Inflammatory macrophage (primary cell): ENCODE results near the gene METTL22.
"Not testable (repeated sequence)": the region's sequence is repeated elsewhere in the genome, so short reads cannot be mapped to it uniquely, and the experiment has no call there.

Source experiments
- DNase-seq, 2 donors: peaks; one replicate each; pipeline ENCODE4 v3.0.0-alpha.2; 2020 to 2022

Gene METTL22

DNA sequence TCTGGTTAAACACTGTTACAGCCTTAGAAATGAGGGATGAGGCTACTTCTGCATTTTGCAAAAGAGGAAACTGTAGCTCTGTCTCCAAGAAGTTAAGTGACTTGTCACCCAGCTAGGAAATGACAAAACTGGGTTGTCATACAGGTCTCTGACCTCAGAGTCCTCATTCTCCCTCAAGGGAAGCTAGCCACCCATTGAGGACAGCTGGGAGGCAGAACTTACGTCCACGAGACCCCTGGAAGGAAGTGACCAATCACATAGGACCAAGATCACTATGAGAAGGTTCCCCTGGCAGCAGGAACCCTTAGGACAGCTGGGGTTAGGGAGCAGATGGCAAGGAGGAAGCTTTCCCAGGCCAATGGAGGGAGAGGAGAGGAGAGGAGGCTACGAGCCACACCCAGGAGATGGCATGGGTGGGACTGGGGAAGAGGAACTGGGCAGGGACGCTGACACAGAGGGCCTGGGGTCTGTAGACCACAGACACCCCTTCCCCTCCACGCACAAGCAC, 11.2 kb downstream of the METTL22 start:
- peak; percentile 98 to 99 for DNase-seq

DNA sequence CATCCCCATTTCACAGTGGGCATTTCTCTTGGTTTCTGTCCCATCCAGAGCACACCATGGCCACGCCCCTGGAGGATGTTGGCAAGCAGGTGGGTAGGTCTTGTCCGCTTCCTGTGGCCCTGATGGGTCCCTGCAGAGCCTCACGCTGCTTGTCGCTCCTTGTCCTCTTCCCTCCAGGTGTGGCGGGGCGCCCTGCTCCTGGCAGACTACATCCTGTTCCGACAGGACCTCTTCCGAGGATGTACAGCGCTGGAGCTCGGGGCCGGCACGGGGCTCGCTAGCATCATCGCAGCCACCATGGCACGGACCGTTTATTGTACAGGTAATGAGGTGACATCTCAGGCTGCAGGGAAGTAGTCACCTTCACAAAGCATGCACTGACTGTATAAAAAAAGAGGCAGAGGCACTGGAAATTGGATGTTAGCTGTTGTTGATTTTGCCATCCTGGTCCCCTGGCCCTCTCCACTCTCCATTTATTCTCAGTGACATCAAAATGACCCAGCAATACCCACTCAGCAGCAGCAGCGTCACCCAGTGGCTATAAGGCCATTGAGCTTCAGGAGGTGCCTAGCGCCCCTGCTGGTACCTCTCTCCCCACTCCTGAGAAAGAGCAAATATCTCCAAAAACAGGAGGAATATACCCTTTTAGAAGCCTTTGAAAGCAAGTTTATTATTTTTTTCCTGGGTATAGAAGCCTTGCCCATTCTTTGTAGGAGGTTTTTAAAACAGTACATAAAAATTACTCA, 13.7 kb downstream of the METTL22 start:
- DNase-seq: no peak

DNA sequence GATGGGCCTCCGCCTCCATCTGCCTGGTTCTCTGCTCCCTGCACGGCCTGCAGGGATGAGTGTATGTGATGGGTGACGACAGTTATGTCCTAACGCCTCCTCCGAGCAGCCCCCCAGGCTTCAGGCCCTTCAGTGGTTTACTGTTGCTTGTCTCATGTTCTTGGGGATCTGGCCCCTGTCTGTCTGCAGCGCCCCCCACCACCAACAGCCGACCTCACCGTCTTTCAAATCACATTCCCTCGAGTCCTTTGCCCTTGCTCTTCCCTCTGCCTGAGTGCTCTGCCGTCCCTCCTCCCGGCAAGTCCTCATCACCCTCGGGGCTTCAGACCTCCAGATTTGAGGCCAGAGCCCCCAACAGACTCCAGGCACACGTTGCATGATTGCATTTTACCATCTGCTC, 18.2 kb downstream of the METTL22 start:
- no peak for DNase-seq

DNA sequence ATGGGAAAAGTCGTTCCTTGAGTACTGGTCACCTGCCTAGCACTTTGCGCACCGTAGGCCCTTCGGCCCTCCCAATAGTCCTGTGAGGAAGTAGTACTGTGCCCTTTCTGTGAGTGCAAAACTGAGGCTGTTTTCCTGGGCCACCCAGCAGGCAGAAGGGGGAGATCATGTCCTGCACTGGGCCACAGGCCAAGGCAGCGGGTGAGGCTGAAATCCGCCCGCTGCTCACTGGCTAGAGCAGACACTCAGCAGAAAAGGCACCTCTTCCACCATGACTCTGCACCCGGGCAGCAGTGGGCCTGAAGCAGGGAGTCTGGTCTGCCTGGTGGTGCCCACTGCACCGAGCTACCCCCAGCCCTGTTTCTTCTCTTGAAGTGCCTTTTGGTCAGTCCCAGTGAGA, 20.2 kb downstream of the METTL22 start:
- DNase-seq: no peak

DNA sequence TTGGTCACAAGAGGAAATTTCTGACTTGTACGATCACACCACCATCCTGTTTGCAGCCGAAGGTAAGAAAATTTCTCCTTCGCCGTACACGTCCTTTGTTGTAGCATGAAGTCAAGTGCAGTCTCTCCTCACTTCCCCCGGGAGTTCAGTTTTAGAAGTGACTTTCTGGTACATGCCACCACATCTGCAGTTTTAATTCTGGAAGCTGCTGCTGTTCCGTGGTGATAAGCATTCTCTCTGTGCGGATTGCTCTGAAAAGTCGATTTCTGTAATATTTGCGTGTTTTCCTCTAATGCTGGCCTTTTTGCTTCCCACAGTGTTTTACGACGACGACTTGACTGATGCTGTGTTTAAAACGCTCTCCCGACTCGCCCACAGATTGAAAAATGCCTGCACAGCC, 20.6 kb downstream of the METTL22 start:
- no peak for DNase-seq

DNA sequence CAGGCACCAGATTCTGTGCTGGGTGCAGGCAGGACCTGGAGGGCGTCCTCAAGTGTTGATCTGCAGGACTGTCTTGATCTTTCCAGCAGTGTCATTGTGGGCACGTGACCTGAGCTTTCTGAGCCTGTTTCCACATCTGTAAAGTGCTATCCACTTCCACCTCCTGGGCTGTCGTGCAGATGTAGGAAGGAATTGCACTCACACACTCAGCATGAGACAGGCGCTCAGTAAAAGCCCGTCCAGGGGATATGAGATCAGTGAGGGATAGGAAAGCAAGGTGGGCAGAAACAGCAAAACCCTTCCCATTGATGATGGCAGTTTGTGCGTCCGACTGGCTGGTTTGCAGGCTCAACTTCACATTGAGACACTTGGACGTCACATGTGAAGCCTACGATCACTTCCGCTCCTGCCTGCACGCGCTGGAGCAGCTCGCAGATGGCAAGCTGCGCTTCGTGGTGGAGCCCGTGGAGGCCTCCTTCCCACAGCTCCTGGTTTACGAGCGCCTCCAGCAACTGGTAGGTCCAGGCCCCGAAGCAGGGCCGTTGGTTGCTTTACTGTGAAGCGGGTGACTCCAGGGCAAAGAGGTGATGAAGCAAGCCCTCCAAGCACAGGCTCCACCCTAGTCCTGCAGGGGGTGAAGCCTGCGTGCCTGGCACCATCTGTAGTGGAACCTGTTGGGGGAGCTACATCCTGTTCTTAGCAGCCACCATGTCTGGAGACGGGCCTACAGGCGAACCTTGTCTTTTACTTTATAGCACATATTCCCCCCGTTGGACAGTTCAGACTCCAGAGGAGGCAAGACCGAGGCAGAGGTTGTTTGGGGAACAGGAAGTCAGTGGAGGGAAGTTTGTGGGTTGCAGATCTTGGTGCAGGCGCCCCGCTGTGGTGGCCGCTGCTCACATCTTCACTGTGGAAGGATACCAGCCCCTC, 23.0 kb downstream of the METTL22 start:
- DNase-seq: peak; percentile 85 to 92

DNA sequence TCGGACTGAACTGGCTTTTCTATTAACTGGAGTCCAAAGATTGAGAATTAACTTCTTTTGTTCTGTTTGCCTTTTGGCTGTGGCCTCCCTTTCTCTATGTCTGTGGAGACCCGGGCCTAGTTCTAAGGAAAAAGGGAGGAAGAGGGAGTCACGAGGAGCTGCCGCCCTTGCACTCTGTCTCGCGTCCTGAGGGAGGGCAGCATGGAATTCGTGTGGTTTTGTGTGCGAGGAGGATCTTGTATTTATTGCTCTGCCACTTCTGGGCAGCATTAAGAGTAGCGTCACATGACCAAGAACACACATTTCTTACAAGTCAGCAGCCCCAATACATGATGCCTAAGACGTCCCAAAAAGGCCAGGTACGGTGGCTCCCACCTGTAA, 23.6 kb downstream of the METTL22 start:
- DNase-seq: peak; percentile 72 to 85

DNA sequence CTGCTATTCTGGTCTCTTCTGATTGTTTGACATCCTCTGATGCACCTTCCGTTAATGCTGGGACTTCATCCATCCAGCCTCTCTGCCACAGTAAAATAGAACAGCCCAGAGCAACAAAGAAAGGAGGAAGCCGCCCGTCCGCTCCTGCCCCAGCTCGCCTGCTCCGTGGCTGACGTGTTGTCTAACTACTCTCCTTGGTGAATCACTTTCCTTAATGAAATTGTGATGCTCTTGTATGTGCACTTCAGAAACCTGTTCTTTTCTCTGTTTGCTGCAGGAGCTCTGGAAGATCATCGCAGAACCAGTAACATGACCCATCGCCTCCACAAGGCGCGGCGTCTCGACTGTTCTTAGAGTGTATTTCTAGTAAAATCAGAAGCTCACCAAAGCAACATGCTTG, 24.3 kb downstream of the METTL22 start:
- no peak for DNase-seq

DNA sequence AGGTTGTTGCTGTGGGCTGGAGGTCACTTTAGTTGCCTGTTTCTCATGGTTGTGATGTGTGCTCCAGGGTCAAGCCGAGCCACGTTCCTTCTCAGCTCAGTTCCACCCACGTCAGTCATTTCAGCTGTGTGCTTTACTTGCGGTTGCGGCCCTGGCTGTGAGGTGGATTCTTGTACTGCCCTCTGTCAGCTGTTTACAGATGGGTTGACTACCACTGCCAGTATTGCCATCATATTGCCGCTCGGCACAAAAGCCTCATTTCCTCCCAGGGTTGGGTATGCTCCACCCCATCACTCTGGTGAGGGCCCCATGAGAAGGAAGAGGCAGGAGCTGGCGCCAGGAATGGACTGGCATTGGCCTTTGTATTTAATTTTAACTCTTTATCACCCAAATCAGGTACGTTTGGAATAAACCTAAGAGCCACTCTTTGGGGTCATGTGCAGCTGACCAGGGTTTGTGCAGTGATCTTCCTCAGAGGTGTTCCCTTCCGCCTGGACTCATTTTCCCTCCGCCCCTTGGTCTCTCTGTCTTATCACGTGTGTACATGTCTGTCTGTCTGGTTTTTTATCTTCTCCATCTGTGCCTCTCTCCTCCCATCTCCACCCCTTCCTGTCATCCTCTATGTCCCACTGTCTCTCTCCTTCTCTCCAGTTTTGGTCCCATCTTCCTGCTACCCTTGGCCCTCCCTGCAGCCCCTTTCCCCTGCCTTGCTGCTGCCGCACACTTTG, 25.0 kb downstream of the METTL22 start:
- DNase-seq: no peak

DNA sequence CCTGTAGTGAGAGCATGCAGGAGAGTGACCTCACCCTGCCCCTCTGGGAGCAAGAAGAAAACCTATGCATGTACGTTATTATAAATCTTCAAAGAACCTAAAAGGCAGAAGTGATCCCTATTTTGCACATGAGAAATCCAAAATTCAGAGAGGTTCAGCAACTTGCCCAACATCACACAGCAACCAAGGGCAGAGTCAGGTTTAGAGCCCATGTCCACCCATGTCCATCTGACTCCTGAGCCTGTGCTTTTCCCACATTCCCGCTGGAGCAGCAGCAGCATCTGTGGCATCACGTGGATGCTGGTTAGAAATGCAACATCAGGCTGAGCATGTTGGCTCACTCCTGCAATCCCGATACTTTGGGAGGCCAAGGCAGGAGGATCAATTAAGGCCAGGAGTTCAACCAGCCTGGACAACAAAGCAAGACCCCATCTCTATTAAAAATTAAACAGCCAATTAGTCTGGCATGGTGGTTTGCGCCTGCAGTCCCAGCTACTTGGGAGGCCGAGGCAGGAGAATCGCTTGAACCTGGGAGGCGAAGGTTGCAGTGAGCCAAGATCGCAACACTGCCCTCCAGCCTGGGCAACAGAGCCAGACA, 26.3 kb downstream of the METTL22 start:
- DNase-seq: no peak

DNA sequence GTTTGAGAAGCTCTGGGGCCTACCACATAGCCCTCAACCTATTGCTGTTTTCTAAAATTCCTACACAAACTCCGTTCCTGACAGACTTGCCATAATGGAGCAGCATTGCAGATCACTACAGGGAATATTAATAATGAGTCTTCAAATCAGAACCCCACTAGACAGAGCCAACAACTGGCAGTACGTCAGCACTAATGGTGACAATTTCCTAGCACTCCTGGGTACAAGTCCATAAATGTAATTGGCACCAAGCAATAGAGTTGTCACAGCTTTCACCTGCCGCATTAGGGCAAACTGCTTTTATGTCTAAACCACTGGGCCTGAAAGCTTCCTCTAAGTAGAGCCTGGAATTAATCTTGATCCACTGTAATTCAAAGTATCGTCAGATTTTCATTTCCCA, 27.4 kb downstream of the METTL22 start:
- no peak for DNase-seq

DNA sequence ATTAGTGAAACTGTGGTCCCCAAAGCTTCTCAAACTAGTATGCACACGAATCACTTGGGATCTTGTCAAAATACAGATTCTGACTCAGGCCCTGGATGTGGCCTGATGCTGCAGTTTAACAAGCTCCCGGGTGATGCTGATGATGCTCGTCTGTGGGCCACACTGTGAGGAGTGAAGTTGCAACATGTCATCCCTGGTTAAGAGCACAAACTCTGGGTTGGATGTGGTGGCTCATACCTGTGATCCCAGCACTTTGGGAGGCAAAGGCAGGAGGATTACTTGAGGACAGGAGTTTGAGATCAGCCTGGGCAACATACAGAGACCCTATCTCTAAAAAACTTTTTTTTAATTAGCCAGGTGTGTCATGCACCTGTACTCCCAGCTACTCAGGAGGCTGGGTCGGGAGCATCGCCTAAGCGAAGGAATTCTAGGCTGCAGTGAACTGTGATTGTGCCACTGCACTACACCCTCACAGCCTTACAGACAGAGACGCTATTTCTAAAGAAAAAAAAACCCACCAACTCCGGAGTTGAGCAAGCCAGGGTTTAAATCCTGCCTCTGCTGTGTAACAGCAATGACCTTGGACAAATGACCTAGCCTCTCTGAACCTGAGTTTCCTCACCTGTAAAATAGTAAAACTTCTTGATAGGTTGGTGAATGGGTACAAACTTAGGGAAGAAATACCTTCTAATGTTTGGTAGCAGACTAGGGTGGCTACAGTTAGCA, 28.5 kb downstream of the METTL22 start:
- no peak for DNase-seq

DNA sequence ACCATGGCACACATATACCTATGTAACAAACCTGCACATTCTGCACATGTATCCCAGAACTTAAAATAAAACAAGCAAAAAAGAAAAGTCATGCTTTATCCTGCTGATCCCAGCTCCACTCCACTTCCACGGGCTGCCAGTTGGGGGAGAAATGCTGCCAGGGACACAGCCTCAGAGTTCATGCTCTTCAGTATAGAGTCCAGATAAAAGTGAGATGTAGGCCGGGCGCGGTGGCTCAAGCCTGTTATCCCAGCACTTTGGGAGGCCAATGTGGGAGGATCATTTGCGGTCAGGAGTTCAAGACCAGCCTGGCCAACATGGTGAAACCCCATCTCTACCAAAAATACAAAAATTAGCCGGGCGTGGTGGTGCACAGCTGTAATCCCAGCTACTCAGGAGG, 30.5 kb downstream of the METTL22 start:
- DNase-seq: not testable (repeated sequence)

DNA sequence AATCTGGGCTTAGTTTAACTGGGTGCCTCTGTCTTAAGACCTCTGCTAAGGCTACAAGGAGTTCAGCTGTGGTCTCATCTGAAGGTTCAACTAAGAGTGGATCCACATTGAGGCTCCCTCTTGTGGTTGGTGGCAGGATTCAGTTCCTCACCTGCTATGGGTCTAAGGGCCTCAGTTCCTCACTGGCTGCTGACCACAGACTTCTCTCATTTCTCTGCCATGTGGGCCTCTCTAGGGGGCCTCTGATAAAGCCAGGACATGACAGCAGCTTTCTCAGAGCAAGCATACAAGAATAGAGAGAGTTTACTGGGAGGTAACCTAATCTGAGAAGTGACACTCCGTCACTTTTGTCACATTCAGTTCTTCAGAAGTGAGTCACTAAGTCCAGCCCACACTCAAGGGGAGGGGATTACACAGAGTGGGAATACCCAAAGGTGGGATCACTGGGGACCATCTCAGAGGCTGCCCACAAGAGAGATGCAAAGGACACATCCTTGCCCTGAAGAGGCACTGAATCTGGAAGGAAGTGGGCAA, 33.8 kb downstream of the METTL22 start:
- peak; percentile 49 to 71 for DNase-seq

DNA sequence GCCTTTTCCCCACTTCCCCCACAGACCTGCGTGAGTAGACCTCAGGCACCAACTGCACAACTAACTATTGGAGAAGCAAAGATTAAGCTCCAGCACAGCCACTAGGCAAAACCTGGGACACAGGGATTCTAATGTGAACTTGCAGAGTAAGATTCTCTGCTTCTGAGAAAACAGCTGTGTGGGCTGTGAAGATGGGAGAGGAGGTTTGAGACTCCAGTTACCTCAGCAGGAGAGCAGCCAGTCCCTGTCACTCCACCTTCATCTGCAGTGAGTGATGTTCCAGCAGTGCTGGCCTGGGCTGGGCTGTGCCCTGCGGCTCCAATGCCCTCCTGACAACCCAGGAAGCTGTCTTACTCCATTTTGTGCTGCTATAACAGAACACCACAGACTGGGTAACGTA, 34.9 kb downstream of the METTL22 start:
- no peak for DNase-seq

DNA sequence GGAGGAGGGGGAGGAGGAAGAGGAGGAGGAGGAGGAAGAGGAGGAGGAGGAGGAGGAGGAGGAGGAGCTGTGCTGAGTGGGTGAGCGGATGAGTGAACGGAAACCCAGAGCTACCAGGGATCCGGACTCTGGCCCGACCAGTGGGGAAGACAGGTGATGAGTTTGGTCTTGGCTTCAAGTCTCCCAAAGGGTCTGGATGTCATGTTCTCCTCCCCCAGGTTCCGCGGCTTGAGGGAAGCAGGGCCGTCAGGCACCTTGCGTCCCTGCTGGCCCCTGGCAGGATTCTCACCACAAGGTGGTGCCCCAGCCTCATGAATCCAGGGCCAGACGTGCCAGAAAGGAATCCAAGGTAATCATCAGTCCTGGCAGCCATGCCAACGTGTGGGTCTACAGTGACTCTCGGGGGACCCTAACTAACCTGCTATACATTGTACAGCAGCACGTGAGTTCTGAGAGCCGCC, 39.4 kb downstream of the METTL22 start:
- DNase-seq: peak in 1 of 2 donors; percentile 17

DNA sequence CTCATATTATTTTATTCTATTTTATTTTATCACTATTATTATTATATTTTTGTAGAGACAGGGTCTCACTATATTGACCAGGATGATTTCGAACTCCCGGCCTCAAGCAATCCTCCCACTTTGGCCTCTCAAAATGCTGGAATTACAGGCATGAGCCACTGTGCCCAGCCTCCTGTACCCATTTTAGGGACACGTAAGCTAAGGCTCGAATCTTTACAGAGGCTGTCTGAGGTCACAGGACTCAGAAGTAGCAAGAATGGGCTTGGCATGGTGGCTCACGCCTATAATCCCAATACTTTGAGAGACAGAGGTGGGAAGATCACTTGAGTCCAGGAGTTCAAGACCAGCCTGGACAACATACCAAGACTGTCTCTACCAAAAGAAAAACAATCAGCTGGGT, 40.2 kb downstream of the METTL22 start:
- DNase-seq: no peak

DNA sequence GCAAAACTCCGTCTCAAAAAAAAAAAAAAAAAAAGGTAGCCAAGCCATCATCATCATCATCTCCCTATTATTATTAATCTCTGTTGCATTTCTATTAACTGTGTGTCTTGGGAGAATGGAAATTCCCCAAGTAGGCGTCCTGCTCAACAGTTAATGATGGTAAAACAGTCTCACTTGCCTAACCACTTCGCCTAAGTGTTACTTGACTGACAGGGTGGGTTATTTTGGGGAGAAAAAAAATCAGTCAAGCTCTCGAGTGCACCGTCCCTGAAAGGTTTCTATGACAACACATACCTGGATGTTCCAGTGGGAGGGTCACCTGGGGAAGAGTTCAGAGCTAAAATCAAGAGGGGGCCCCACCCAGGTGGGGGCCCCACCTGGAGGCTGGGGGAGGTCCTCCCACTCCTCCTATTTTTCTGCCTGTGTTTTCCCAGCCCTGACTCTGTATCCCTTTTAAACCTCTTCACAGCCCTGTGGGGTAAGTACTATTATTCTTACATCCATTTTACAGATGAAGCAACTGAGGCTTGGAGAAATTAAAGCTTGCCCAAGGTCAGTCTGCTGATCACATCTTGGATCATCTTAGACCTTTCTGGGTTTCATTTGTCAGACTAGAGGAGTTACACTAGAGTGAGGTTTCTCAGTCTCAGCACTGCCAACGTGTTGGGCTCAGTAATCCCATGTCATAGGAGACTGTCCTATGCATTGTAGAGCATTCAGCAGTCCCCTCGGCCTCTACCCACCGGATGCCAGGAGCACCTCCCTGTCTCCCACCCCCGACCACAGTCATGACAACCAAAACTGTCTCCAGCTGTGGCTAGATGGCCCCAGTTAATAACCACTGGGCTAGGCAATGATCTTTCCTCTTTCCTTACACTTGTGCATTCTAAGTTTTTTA, 41.9 kb downstream of the METTL22 start:
- no peak for DNase-seq

DNA sequence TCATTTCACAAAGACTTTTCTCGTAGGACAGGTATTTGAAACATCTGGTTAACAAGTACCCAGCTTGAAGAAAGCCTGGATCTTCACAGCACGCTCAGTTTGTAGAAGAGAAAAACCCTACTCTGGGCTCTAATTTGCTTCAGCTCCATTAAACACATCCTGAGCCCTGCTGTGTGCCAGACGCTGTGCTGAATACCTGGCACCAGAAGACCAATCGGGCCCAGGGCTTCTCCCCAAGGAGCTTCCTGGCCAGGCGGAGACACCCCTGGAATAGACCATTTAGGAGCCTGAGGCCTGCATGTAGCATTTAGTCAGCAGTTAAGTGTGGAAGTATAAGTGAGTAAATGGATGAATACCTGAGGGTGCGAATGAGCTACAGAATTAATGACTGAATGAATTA, 44.0 kb downstream of the METTL22 start:
- no peak for DNase-seq

DNA sequence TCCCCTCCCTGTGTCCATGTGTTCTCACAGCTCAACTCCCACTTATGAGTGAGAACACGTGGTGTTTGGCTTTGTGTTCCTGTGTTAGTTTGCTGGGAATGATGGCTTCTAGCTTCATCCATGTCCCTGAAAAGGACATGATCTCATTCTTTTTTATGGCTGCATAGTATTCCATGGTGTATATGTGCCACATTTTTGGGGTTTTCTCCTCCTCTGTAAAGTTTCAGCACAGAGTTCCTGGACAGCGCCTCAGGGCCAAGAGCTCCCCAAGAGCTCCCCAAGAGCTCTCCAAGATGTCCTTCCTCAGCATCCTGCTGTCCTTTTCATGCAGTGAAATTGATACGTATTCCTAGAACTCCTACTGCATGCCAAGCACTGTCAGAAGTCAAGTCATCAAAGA, 46.0 kb downstream of the METTL22 start:
- DNase-seq: no peak
